Measurements from ENCODE around the gene HNRNPUL2. TPM values are rescaled to one million over a fixed set of nuclear protein-coding genes. Genes with fewer than 3 reads are reported as not detected.

HNRNPUL2 gene
- total and polyA plus RNA-seq, 10 of the 15 experiments (the other 5 are each of a cell fraction or from before 2014, with no cell fraction given): 1.6 to 72.2 (median 14.9) TPM

- TF ChIP-seq ATF2 (IDR thresholded peaks at IDR 0.05; ENCODE audit: low read length) (peak; percentile 46; the same call in 1 of the 2 replicates), POLR2AphosphoS5 (IDR thresholded peaks at IDR 0.05; ENCODE audit: low read length) (peak; percentile 100), ZBED1 (IDR thresholded peaks at IDR 0.05; ENCODE audit: borderline replicate concordance) (peak; percentile 99), SP1 (IDR thresholded peaks at IDR 0.05; ENCODE audit: low read depth, low read length) (peak; percentile 95), RELA (IDR thresholded peaks at IDR 0.05; ENCODE audit: borderline replicate concordance, partially characterized antibody) (peak; percentile 35), TAF1 (IDR thresholded peaks at IDR 0.05; ENCODE audit: borderline replicate concordance, low read depth, low read length) (peak; percentile 96), CBX5 (IDR thresholded peaks at IDR 0.05; ENCODE audit: low read depth) (peak; percentile 59; the same call in 1 of the 2 replicates), PRDM15 (CRISPR knock-in tag; IDR thresholded peaks at IDR 0.05) (peak; percentile 70; the same call in 1 of the 2 replicates), GABPA (IDR thresholded peaks at IDR 0.05; ENCODE audit: low read depth) (peak; percentile 74), SIX5 (IDR thresholded peaks at IDR 0.05; ENCODE audit: low read depth, low read length, severe bottlenecking) (no peak), FOXM1 (IDR thresholded peaks at IDR 0.05; ENCODE audit: low read depth, low read length) (peak; percentile 48), ATF7 (IDR thresholded peaks at IDR 0.05; ENCODE audit: low read depth) (peak; percentile 47; the same call in 1 of the 2 replicates), ZNF687 (IDR thresholded peaks at IDR 0.05) (peak; percentile 92), POLR2AphosphoS2 (IDR thresholded peaks at IDR 0.05; ENCODE audit: low read depth, low read length) (peak; percentile 100), TCF7 (IDR thresholded peaks at IDR 0.05; ENCODE audit: borderline replicate concordance) (0 out of 2 replicates have a peak, but pooled peaks have one; percentile 23), MEF2B (IDR thresholded peaks at IDR 0.05; ENCODE audit: partially characterized antibody, poor library complexity, severe bottlenecking) (peak; percentile 26), NFIC (IDR thresholded peaks at IDR 0.05; ENCODE audit: low read depth, low read length) (peak; percentile 34; the same call in 1 of the 2 replicates)
These were observed 62.1 kb downstream of the HNRNPUL2 start, which contains the start of the genes C11orf98 and CSKMT (continued) for GRCh38 chr11:62665075-62665598.

Measured in GM12878 (cell line).